SK-N-SH (cell line): Measurements from ENCODE around the gene GRID2IP. TPM values are rescaled to one million over a fixed set of nuclear protein-coding genes. Genes with fewer than 3 reads are reported as not detected.

Experiments
- CTCF ChIA-PET: fragments of 300-600, 350-600 bp; formaldehyde crosslinking; extraction: SDS; loops from one replicate; lab custom pipeline; 2021; lab: Yijun Ruan, JAX
- POLR2A ChIA-PET: fragments of 350-600 bp; sonication (Branson Sonifier 250); formaldehyde crosslinking; extraction: SDS; loops from one replicate; lab custom pipeline; 2020; ENCODE audit warnings: antibody characterized with exemption, inconsistent platforms; lab: Yijun Ruan, JAX
- DNase-seq: peaks from one replicate; pipeline ENCODE4 v3.0.0; 2012
- H2AFZ ChIP-seq: fragments of 200-600 bp; sonication (generic); 2 replicates; pipeline ENCODE4 v1.8.1; 2016; ENCODE audit warnings: antibody characterized with exemption, mild to moderate bottlenecking, low read depth
- H3F3A ChIP-seq: fragments of 200-600 bp; sonication (generic); replicated peaks from 2 replicates; pipeline ENCODE3; 2016; ENCODE audit warnings: antibody characterized with exemption, mild to moderate bottlenecking; ENCODE audit not compliant: insufficient read depth
- H3K27ac ChIP-seq, 2 experiments: fragments of 200-500 bp in 1 of 2; fragments of 200-600 bp in 1 of 2; sonication (Bioruptor generic) in 1 of 2; sonication (generic), shearing (Covaris generic) in 1 of 2; 2 replicates each; pipeline versions ENCODE4 v1.5.1 to v1.6.1; 2014 to 2016; ENCODE audit warnings: low read depth in 2 of 2, inconsistent platforms in 1 of 2, low read length in 1 of 2, mild to moderate bottlenecking in 1 of 2, mixed read lengths in 1 of 2
- H3K27me3 ChIP-seq: fragments of 200-600 bp; sonication (generic), shearing (Covaris generic); 2 replicates; pipeline ENCODE4 v1.6.1; 2016; ENCODE audit warnings: mixed run types; ENCODE audit not compliant: insufficient read depth
- H3K36me3 ChIP-seq, 2 experiments: fragments of 200-500 bp in 1 of 2; fragments of 200-600 bp in 1 of 2; sonication (Bioruptor generic) in 1 of 2; sonication (generic) in 1 of 2; replicated peaks in 1 of 2; 2 replicates each; pipeline versions ENCODE3 to v1.5.1; 2014 to 2016; ENCODE audit warnings: low read length in 1 of 2, mild to moderate bottlenecking in 1 of 2; ENCODE audit not compliant: insufficient read depth in 2 of 2, control insufficient read depth in 1 of 2
- H3K4me1 ChIP-seq, 2 experiments: fragments of 200-500 bp in 1 of 2; fragments of 200-600 bp in 1 of 2; sonication (Bioruptor generic) in 1 of 2; sonication (generic), shearing (Covaris generic) in 1 of 2; 2 replicates each; pipeline versions ENCODE4 v1.5.1 to v1.6.1; 2014 to 2016; ENCODE audit warnings: low read depth in 1 of 2, low read length in 1 of 2, mixed run types in 1 of 2; ENCODE audit not compliant: insufficient read depth in 2 of 2, control insufficient read depth in 1 of 2
- H3K4me2 ChIP-seq: fragments of 200-600 bp; sonication (generic), shearing (Covaris generic); 2 replicates; pipeline ENCODE4 v1.6.1; 2017; ENCODE audit warnings: mixed run types
- H3K4me3 ChIP-seq, 2 experiments: fragments of 200-500 bp in 1 of 2; fragments of 200-600 bp in 1 of 2; sonication (Bioruptor generic) in 1 of 2; sonication (generic), shearing (Covaris generic) in 1 of 2; 2 replicates each; pipeline versions ENCODE4 v1.5.1 to v1.8.1; 2014 to 2016; ENCODE audit warnings: low read depth in 2 of 2, inconsistent platforms in 1 of 2, low read length in 1 of 2, mild to moderate bottlenecking in 1 of 2, mixed read lengths in 1 of 2, moderate library complexity in 1 of 2
- H3K79me2 ChIP-seq: fragments of 200-600 bp; sonication (generic); 2 replicates; pipeline ENCODE4 v1.8.1; 2017; ENCODE audit warnings: mild to moderate bottlenecking; ENCODE audit not compliant: insufficient read depth
- H3K9ac ChIP-seq: fragments of 200-600 bp; sonication (generic); 2 replicates; pipeline ENCODE4 v1.6.1; 2017; ENCODE audit warnings: mixed run types
- H3K9me2 ChIP-seq: fragments of 200-600 bp; sonication (generic); 2 replicates; pipeline ENCODE4 v1.6.1; 2017; ENCODE audit warnings: mixed run types
- H3K9me3 ChIP-seq: fragments of 200-600 bp; sonication (generic); 2 replicates; pipeline ENCODE4 v1.6.1; 2017; ENCODE audit warnings: mixed run types, mild to moderate bottlenecking, moderate library complexity
- H4K20me1 ChIP-seq: fragments of 200-600 bp; sonication (generic); 2 replicates; pipeline ENCODE4 v1.6.1; 2017; ENCODE audit warnings: mild to moderate bottlenecking, mixed run types; ENCODE audit not compliant: insufficient read depth
- CTCF ChIP-seq: fragments of 200-600 bp; sonication (generic); IDR thresholded peaks from 2 replicates; pipeline ENCODE4 v1.6.1; 2017; ENCODE audit warnings: antibody characterized with exemption, mild to moderate bottlenecking, moderate library complexity
- FOSL2 ChIP-seq: IDR thresholded peaks from 2 replicates; pipeline ENCODE4 v1.4.0; 2012; ENCODE audit warnings: low read depth, mild to moderate bottlenecking, moderate library complexity, borderline replicate concordance
- GABPA ChIP-seq: IDR thresholded peaks from 2 replicates; pipeline ENCODE4 v1.4.0; 2012; ENCODE audit warnings: low read depth, mild to moderate bottlenecking
- GATA2 ChIP-seq: sonication (generic); formaldehyde crosslinking; IDR thresholded peaks from 2 replicates; pipeline ENCODE4 v1.5.0; 2020; ENCODE audit warnings: mild to moderate bottlenecking, missing genetic modification reagents
- NFIC ChIP-seq: IDR thresholded peaks from 2 replicates; pipeline ENCODE4 v1.4.0; 2012; ENCODE audit warnings: borderline replicate concordance
- POLR2AphosphoS5 ChIP-seq: IDR thresholded peaks from 2 replicates; pipeline ENCODE4 v1.6.1; 2012; ENCODE audit warnings: low read depth, low read length
- RCOR1 ChIP-seq: fragments of 150-350 bp; IDR thresholded peaks from 2 replicates; pipeline ENCODE4 v1.6.1; 2017; ENCODE audit warnings: antibody characterized with exemption, low read length
- TAF1 ChIP-seq: IDR thresholded peaks from 2 replicates; pipeline ENCODE4 v1.6.1; 2012; ENCODE audit warnings: low read depth, mild to moderate bottlenecking, low read length, moderate library complexity, borderline replicate concordance
- TEAD4 ChIP-seq: IDR thresholded peaks from 2 replicates; pipeline ENCODE4 v1.4.0; 2012; ENCODE audit warnings: mild to moderate bottlenecking, borderline replicate concordance; ENCODE audit not compliant: insufficient read depth
- WGBS: methylation state at CpG from one replicate; pipeline ENCODE4 v1.1.6; 2017; ENCODE audit warnings: low lambda C conversion rate; 5-methylcytosine and 5-hydroxymethylcytosine counted together
- polyA plus RNA-seq, 3 experiments: library from polyadenylated mRNA; depleted of rRNA; stranded (reverse); fragments of >200 nt; gene quantifications; 2 replicates each; pipeline ENCODE4 v1.2.3, GENCODE V29; 2012

GRID2IP gene
- polyA plus RNA-seq, 1 of the 3 experiments (the other 2 are of a cell fraction), result 0.03 TPM

GRCh38 chr7:6513541-6513940 lies 37.7 kb downstream of the GRID2IP start:
- no peaks in the 10 kb centered on the region for H3K9me2 ChIP-seq
- no peak overlapping the region for H3K27ac ChIP-seq
- no peak overlapping the region for H2AFZ ChIP-seq
- no peak overlapping the region for H3K4me2 ChIP-seq
- TF ChIP-seq GABPA, result no peak
- H3K9ac ChIP-seq, result no peak overlapping the region
- ChIA-PET CTCF (interaction anchor here (5.5 to 6.5 kb wide), 2 partner anchors 47 to 61 kb away, joined by 76 to 85 read pairs; partner anchors contain the start of gene ZDHHC4), POLR2A (no interaction called here)
- 78% methylated on average over 12 of the region's 12 CpGs for WGBS
- no peak overlapping the region for H3K4me3 ChIP-seq
- DNase-seq, result no peak
- no peaks in the 10 kb centered on the region for H4K20me1 ChIP-seq
- H3K36me3 ChIP-seq, result no peaks in the 10 kb centered on the region
- no peaks in the 10 kb centered on the region for H3K27me3 ChIP-seq
- no peaks in the 10 kb centered on the region for H3K79me2 ChIP-seq
- peaks cover 0 to 3% of the 10 kb centered on the region in 2 experiments; a peak in 1 of 4 replicates for H3K4me1 ChIP-seq
- no peaks in the 10 kb centered on the region for H3F3A ChIP-seq
- no peaks in the 10 kb centered on the region for H3K9me3 ChIP-seq

DNA sequence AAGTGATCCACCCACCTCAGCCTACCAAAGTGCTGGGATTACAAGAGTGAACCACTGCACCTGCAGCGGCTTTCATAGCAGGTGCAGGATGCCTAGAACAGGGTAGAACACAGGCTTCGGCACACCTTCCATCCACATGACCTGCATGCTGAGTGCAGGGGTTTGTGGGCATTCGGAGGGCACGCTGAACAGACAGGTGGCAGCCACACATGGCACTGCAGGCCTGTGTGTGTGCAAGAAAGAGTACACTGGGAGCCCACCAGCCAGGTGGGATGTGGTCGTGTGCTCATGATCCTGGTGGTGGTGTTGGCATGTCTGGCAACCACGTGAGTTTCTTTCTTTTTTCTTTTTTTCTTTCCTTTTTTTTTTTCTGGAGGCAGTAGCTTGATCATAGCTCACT lies 38.4 kb downstream of the GRID2IP start:
- no peaks in the 10 kb centered on the region for H3K9me3 ChIP-seq
- H3K79me2 ChIP-seq, result no peaks in the 10 kb centered on the region
- no peak overlapping the region for H3K4me3 ChIP-seq
- WGBS, result 57% methylated on average over 6 of the region's 6 CpGs
- POLR2A ChIA-PET, result no interaction called here
- H3K9me2 ChIP-seq, result no peaks in the 10 kb centered on the region
- no peaks in the 10 kb centered on the region for H3K36me3 ChIP-seq
- no peaks in the 10 kb centered on the region for H3F3A ChIP-seq
- DNase-seq, result no peak
- H3K4me1 ChIP-seq, result peaks cover 0 to 3% of the 10 kb centered on the region in 2 experiments; a peak in 1 of 4 replicates
- H3K9ac ChIP-seq, result no peak overlapping the region
- no peak overlapping the region for H2AFZ ChIP-seq
- no peaks in the 10 kb centered on the region for H3K27me3 ChIP-seq
- no peak for TF ChIP-seq TEAD4
- TF ChIP-seq, all 33 proteins: peak for 0
- Histone ChIP-seq H3K27ac (no peak overlapping the region), H3K4me2 (no peak overlapping the region), H4K20me1 (no peaks in the 10 kb centered on the region)
- CTCF ChIA-PET, result interaction anchor here (1.1 to 6.5 kb wide), 2 partner anchors 46 to 61 kb away, joined by 4 to 85 read pairs; partner anchors contain the start of gene ZDHHC4

GRCh38 chr7:6510476-6511133 lies 40.7 kb downstream of the GRID2IP start:
- no peaks in the 10 kb centered on the region; a peak in 1 of 4 replicates for H3K4me1 ChIP-seq
- ChIA-PET CTCF (interaction anchor here (0.9 to 4.2 kb wide), 5 partner anchors 24 to 72 kb away, joined by 3 to 28 read pairs (median 3); partner anchors contain the start of gene ZDHHC4), POLR2A (no interaction called here)
- H3K27me3 ChIP-seq, result peaks cover 8% of the 10 kb centered on the region; the same call in 1 of the 2 replicates
- no peak overlapping the region for H3K27ac ChIP-seq
- DNase-seq, result no peak
- H3K9me2 ChIP-seq, result no peaks in the 10 kb centered on the region
- H3K4me2 ChIP-seq, result no peak overlapping the region
- TF ChIP-seq CTCF, result no peak
- no peak for TF ChIP-seq POLR2AphosphoS5
- TF ChIP-seq GATA2 (CRISPR knock-in tag), result no peak
- no peak for TF ChIP-seq FOSL2
- no peak for TF ChIP-seq NFIC
- TF ChIP-seq TAF1, result no peak
- no peak for TF ChIP-seq RCOR1
- TF ChIP-seq, all 33 proteins: peak for 0
- H3F3A ChIP-seq, result no peaks in the 10 kb centered on the region
- WGBS, result 90% methylated on average over 15 of the region's 26 CpGs
- H3K36me3 ChIP-seq, result no peaks in the 10 kb centered on the region
- H3K9me3 ChIP-seq, result no peaks in the 10 kb centered on the region
- no peak overlapping the region for H2AFZ ChIP-seq
- H3K4me3 ChIP-seq, result no peak overlapping the region
- no peak overlapping the region for H3K9ac ChIP-seq
- no peaks in the 10 kb centered on the region for H4K20me1 ChIP-seq
- no peaks in the 10 kb centered on the region for H3K79me2 ChIP-seq
